ENCODE measurements around the gene TRNT1. TPM values are rescaled to one million over a fixed set of nuclear protein-coding genes. Genes with fewer than 3 reads are reported as not detected.

TRNT1 gene
- total RNA-seq, 4 donors from 2014 or later: 15.1 to 29.2 (median 17.6) TPM

DNA sequence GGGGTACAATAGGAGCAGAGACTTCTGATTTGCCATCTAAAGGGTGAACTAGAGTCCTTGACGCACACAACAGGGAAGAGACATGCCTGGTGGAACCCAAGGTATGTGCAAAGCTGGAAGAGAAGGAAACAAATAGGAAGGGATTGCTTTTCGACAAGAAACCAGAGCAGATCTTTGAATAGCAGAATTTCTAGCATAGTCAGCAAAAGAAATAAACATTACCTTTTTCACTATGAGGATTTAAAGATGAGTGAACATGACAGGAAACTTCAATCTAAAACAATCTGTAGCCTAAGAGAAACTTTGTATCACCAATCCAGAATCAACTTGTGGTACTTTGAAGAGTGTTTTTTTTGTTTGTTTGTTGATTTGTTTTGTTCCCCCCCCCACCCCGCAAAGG lies 21.5 kb upstream of the TRNT1 start:
- TF ChIP-seq, protein P1, sequence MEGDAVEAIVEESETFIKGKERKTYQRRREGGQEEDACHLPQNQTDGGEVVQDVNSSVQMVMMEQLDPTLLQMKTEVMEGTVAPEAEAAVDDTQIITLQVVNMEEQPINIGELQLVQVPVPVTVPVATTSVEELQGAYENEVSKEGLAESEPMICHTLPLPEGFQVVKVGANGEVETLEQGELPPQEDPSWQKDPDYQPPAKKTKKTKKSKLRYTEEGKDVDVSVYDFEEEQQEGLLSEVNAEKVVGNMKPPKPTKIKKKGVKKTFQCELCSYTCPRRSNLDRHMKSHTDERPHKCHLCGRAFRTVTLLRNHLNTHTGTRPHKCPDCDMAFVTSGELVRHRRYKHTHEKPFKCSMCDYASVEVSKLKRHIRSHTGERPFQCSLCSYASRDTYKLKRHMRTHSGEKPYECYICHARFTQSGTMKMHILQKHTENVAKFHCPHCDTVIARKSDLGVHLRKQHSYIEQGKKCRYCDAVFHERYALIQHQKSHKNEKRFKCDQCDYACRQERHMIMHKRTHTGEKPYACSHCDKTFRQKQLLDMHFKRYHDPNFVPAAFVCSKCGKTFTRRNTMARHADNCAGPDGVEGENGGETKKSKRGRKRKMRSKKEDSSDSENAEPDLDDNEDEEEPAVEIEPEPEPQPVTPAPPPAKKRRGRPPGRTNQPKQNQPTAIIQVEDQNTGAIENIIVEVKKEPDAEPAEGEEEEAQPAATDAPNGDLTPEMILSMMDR (IDR thresholded peaks at IDR 0.05; ENCODE audit: low read depth): no peak

GRCh38 chr3:3105815-3106214 lies 20.9 kb upstream of the TRNT1 start:
- TF ChIP-seq, protein P1 (IDR thresholded peaks at IDR 0.05; ENCODE audit: low read depth): no peak

GRCh38 chr3:3107181-3107580 lies 19.6 kb upstream of the TRNT1 start:
- TF ChIP-seq, protein P1 (IDR thresholded peaks at IDR 0.05; ENCODE audit: low read depth): no peak

- TF ChIP-seq, protein P1 (IDR thresholded peaks at IDR 0.05; ENCODE audit: low read depth): no peak
Observed at GRCh38 chr3:3107858-3108257, 18.9 kb upstream of the TRNT1 start.

- TF ChIP-seq, protein P1 (IDR thresholded peaks at IDR 0.05; ENCODE audit: low read depth): no peak
Observed at GRCh38 chr3:3109407-3110298, 17.1 kb upstream of the TRNT1 start.

DNA sequence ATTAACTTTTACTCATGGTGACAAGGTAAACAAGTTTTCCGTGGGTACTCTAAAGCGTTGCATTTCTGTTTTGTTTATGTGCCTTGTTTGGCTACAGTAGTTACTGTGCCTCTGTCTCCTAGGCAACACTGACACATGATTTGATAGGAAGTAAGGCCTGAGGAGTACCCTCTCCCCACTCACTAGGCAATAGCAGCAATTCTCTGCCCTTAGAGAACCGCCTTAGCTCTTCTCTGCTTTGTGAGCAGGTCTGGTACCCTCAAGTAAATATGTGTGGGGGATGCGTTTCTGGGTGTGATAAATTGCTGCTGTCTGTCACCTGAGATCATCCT lies 16.5 kb upstream of the TRNT1 start, which contains the start of gene IL5RA:
IL5RA (minus strand) TSS at position 76 of the 332 bp plus-strand sequence. CDS start 5,390 bp downstream, outside the sequence.
- TF ChIP-seq, protein P1 (IDR thresholded peaks at IDR 0.05; ENCODE audit: low read depth): no peak

DNA sequence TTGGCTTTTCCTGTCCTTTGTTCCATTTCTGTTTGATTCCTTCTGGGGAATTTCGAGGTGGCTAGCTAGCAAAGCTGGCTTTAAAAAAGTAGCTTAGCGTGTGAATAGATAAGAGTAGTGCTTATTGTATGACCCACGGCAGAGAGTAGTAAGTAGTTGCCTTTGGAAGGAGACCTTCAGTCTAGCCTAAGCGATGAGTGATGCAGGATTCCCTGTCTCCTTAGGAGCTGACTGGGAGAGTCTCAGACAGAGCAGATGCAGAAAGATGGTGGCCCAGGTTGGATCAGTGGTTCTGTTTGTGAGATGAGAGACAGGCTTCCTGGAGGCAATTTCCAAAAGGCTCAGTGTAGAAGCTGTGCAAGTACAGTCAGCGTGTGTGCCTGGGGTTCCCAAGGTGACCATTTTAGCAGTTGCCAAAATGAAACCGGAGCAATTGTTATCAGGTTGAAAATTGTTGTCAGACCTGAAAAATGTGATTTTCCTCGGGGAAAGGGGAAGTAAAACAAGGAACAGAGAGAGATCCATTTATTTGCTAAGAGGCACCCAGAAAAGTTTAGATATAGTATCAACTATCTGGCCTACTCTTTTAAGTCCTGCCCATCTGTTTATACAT lies 15.9 kb upstream of the TRNT1 start:
- TF ChIP-seq, protein P1 (IDR thresholded peaks at IDR 0.05; ENCODE audit: low read depth): no peak

Measured in subcutaneous adipose tissue (tissue), 4 donors.